ENCODE results near the gene RAB40C.

The RAB40C gene

GRCh38 chr16:619476-620100 lies 29.7 kb downstream of the RAB40C start:
- DNase-seq, result no peak

GRCh38 chr16:620700-621525 lies 31.0 kb downstream of the RAB40C start:
- peak; percentile 56 for DNase-seq

- DNase-seq, result peak; percentile 45
Observed at GRCh38 chr16:621526-622105, 31.8 kb downstream of the RAB40C start.

GRCh38 chr16:622920-623280 lies 33.0 kb downstream of the RAB40C start:
- DNase-seq, result no peak

GRCh38 chr16:624526-625070 lies 34.7 kb downstream of the RAB40C start:
- DNase-seq, result no peak

- no peak for DNase-seq
Observed at GRCh38 chr16:625117-625976, 35.5 kb downstream of the RAB40C start.

- DNase-seq, result no peak
Observed at GRCh38 chr16:625977-626765, 36.3 kb downstream of the RAB40C start.

- peak; percentile 40 for DNase-seq
Observed at GRCh38 chr16:626787-627453, 37.1 kb downstream of the RAB40C start.

- DNase-seq, result peak; percentile 83
Observed at GRCh38 chr16:627454-628239, 37.8 kb downstream of the RAB40C start.

- DNase-seq, result no peak
Observed at GRCh38 chr16:628321-629061, 38.6 kb downstream of the RAB40C start.

- no peak for DNase-seq
Observed at GRCh38 chr16:629185-629832, 39.4 kb downstream of the RAB40C start.

GRCh38 chr16:629833-630248 lies 40.0 kb downstream of the RAB40C start:
- DNase-seq, result no peak

GRCh38 chr16:630249-630814 lies 40.5 kb downstream of the RAB40C start:
- no peak for DNase-seq

- no peak for DNase-seq
Observed at GRCh38 chr16:630815-631405, 41.0 kb downstream of the RAB40C start, which contains the start of gene WFIKKN1. Gene WFIKKN1 (plus strand): TSS chr16:630985. CDS start chr16:631254, 269 bp downstream.

- no peak for DNase-seq
Observed at GRCh38 chr16:631808-632358, 42.0 kb downstream of the RAB40C start.

GRCh38 chr16:632486-633335 lies 42.8 kb downstream of the RAB40C start:
- no peak for DNase-seq
